Parathyroid adenoma (tissue), 2 donors: ENCODE measurements around the gene KCNA5.

Source experiments
- H2AFZ ChIP-seq: fragments of 300-600 bp; sonication (generic); one replicate; pipeline ENCODE4 v1.7.0; 2017; ENCODE audit warnings: antibody characterized with exemption, mild to moderate bottlenecking
- H3K27ac ChIP-seq: fragments of 300-600 bp; sonication (generic); one replicate; pipeline ENCODE4 v1.7.0; 2017
- H3K27me3 ChIP-seq: fragments of 300-600 bp; sonication (generic); one replicate; pipeline ENCODE4 v1.7.0; 2017; ENCODE audit warnings: low read length; ENCODE audit not compliant: control insufficient read depth, insufficient read depth
- H3K36me3 ChIP-seq: fragments of 300-600 bp; sonication (generic); one replicate; pipeline ENCODE4 v1.7.0; 2017; ENCODE audit warnings: low read length; ENCODE audit not compliant: control insufficient read depth, insufficient read depth
- H3K4me1 ChIP-seq: fragments of 300-600 bp; sonication (generic); one replicate; pipeline ENCODE4 v1.7.0; 2017; ENCODE audit warnings: control low read depth
- H3K4me2 ChIP-seq: fragments of 300-600 bp; sonication (generic); one replicate; pipeline ENCODE4 v1.7.0; 2017; ENCODE audit warnings: low read length
- H3K4me3 ChIP-seq: fragments of 300-600 bp; sonication (generic); one replicate; pipeline ENCODE4 v1.7.0; 2017; ENCODE audit warnings: low read depth, low read length
- H3K79me2 ChIP-seq: fragments of 300-600 bp; sonication (generic); one replicate; pipeline ENCODE4 v1.7.0; 2017; ENCODE audit warnings: control low read depth
- H3K9ac ChIP-seq: fragments of 300-600 bp; sonication (generic); one replicate; pipeline ENCODE4 v1.7.0; 2017; ENCODE audit warnings: mild to moderate bottlenecking
- H3K9me3 ChIP-seq: fragments of 300-600 bp; sonication (generic); one replicate; pipeline ENCODE4 v1.7.0; 2017; ENCODE audit warnings: low read length; ENCODE audit not compliant: control insufficient read depth
- CTCF ChIP-seq: fragments of 300-600 bp; sonication (generic); IDR thresholded peaks from one replicate; pipeline ENCODE4 v1.7.0; 2017; ENCODE audit warnings: antibody characterized with exemption, mild to moderate bottlenecking
- donor health status: primary hyperparathyroidism.

KCNA5 gene

GRCh38 chr12:5026342-5026938 lies 17.2 kb upstream of the KCNA5 start:
- H3K4me3 ChIP-seq, result no peak overlapping the region
- no peaks in the 10 kb centered on the region for H3K79me2 ChIP-seq
- H3K4me1 ChIP-seq, result no peaks in the 10 kb centered on the region
- H3K9ac ChIP-seq, result no peak overlapping the region
- no peak overlapping the region for H3K27ac ChIP-seq
- no peaks in the 10 kb centered on the region for H3K36me3 ChIP-seq
- TF ChIP-seq CTCF, result no peak
- no peaks in the 10 kb centered on the region for H3K9me3 ChIP-seq
- H2AFZ ChIP-seq, result no peak overlapping the region
- no peaks in the 10 kb centered on the region for H3K27me3 ChIP-seq
- no peak overlapping the region for H3K4me2 ChIP-seq

GRCh38 chr12:5027046-5027821 lies 16.4 kb upstream of the KCNA5 start:
- H3K27me3 ChIP-seq, result no peaks in the 10 kb centered on the region
- TF ChIP-seq CTCF, result no peak
- no peaks in the 10 kb centered on the region for H3K79me2 ChIP-seq
- no peak overlapping the region for H3K4me2 ChIP-seq
- no peaks in the 10 kb centered on the region for H3K9me3 ChIP-seq
- H3K4me3 ChIP-seq, result no peak overlapping the region
- no peaks in the 10 kb centered on the region for H3K36me3 ChIP-seq
- H3K4me1 ChIP-seq, result no peaks in the 10 kb centered on the region
- H2AFZ ChIP-seq, result no peak overlapping the region
- H3K9ac ChIP-seq, result no peak overlapping the region
- no peak overlapping the region for H3K27ac ChIP-seq

GRCh38 chr12:5030066-5030465 lies 13.6 kb upstream of the KCNA5 start:
- TF ChIP-seq CTCF, result no peak

GRCh38 chr12:5031242-5031641 lies 12.4 kb upstream of the KCNA5 start:
- Histone ChIP-seq H3K36me3 (no peaks in the 10 kb centered on the region), H3K79me2 (no peaks in the 10 kb centered on the region), H3K9ac (no peak overlapping the region), H3K4me3 (no peak overlapping the region), H3K27me3 (no peaks in the 10 kb centered on the region), H3K27ac (no peak overlapping the region), H3K4me2 (no peak overlapping the region), H3K4me1 (no peaks in the 10 kb centered on the region), H3K9me3 (no peaks in the 10 kb centered on the region), H2AFZ (no peak overlapping the region)
- TF ChIP-seq CTCF, result no peak

More at GRCh38 chr12:5030066-5030465, 13.6 kb upstream of the KCNA5 start:
- H3K4me3 ChIP-seq, result no peak overlapping the region
- no peaks in the 10 kb centered on the region for H3K79me2 ChIP-seq
- no peak overlapping the region for H3K27ac ChIP-seq
- H3K36me3 ChIP-seq, result no peaks in the 10 kb centered on the region
- H3K9me3 ChIP-seq, result no peaks in the 10 kb centered on the region
- no peak overlapping the region for H3K4me2 ChIP-seq
- H2AFZ ChIP-seq, result no peak overlapping the region
- H3K9ac ChIP-seq, result no peak overlapping the region
- H3K27me3 ChIP-seq, result no peaks in the 10 kb centered on the region
- H3K4me1 ChIP-seq, result no peaks in the 10 kb centered on the region

- H3K4me2 ChIP-seq, result no peak overlapping the region
- H3K4me3 ChIP-seq, result no peak overlapping the region
- H2AFZ ChIP-seq, result no peak overlapping the region
- TF ChIP-seq CTCF, result no peak
- no peaks in the 10 kb centered on the region for H3K36me3 ChIP-seq
- H3K27ac ChIP-seq, result no peak overlapping the region
- H3K4me1 ChIP-seq, result no peaks in the 10 kb centered on the region
- H3K9me3 ChIP-seq, result no peaks in the 10 kb centered on the region
- no peaks in the 10 kb centered on the region for H3K27me3 ChIP-seq
- H3K79me2 ChIP-seq, result no peaks in the 10 kb centered on the region
- H3K9ac ChIP-seq, result no peak overlapping the region
Measured at GRCh38 chr12:5031958-5032357, 11.7 kb upstream of the KCNA5 start.
